ENCODE data around the gene CDON.

GRCh38 chr11:126034039-126034932, 28.4 kb downstream of the CDON start:
- TF ChIP-seq CTCF (IDR thresholded peaks at IDR 0.05) (no peak), EZH2 (IDR thresholded peaks at IDR 0.05; ENCODE audit: borderline replicate concordance, insufficient read depth, low read depth, low read length, poor library complexity, severe bottlenecking) (no peak)
